ENCODE results near the gene S100A1. TPM values are rescaled to one million over a fixed set of nuclear protein-coding genes. Genes with fewer than 3 reads are reported as not detected.
"Not testable (repeated sequence)": the region's sequence is repeated elsewhere in the genome, so short reads cannot be mapped to it uniquely, and the experiment has no call there.

S100A1 gene
- total RNA-seq, 3 donors from 2014 or later, result 0.20 to 5.6 (median 2.4) TPM

GRCh38 chr1:153638261-153638660 is 10.0 kb downstream of the S100A1 start:
- intact Hi-C loops (cut with DNase I, micrococcal nuclease), result no loop called here
- Histone ChIP-seq H3K4me1 (ENCODE audit: low read depth) (peaks cover 8% of the 10 kb centered on the region), H3K4me3 (no peak overlapping the region), H3K9me3 (no peaks in the 10 kb centered on the region), H3K36me3 (ENCODE audit: low read depth) (peaks cover 23% of the 10 kb centered on the region)
- no peak for ATAC-seq
- DNase-seq, result no peak
- TF ChIP-seq CTCF (IDR thresholded peaks at IDR 0.05), result no peak

- no peak for TF ChIP-seq CTCF (IDR thresholded peaks at IDR 0.05)
- peaks cover 23% of the 10 kb centered on the region for H3K36me3 ChIP-seq (ENCODE audit: low read depth)
- DNase-seq (no peak), ATAC-seq (no peak)
- no peaks in the 10 kb centered on the region for H3K9me3 ChIP-seq
- peaks cover 4% of the 10 kb centered on the region for H3K4me1 ChIP-seq (ENCODE audit: low read depth)
- H3K4me3 ChIP-seq, result no peak overlapping the region
- intact Hi-C loops (cut with DNase I, micrococcal nuclease), result no loop called here
Measured at GRCh38 chr1:153639280-153639679, 11.0 kb downstream of the S100A1 start.

DNA sequence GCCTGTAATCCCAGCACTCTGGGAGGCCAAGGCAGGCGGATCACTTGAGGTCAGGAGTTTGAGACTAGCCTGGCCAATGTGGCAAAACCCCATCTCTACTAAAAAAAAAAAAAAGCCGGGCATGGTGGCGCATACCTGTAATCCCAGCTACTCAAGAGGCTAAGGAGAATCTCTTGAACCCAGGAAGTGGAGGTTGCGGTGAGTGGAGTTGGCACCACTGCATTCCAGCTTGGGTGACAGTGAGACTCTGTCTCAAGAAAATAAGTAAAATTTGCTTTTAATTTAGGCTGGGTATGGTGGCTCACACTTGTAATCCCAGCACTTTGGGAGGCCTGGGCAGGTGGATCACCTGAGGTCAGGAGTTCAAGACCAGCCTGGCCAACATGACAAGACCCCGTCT is 12.0 kb downstream of the S100A1 start:
- H3K4me3 ChIP-seq; DNase-seq; intact Hi-C loops (cut with DNase I, micrococcal nuclease); H3K9me3 ChIP-seq; H3K4me1 ChIP-seq (ENCODE audit: low read depth); ATAC-seq: not testable (repeated sequence)
- peaks cover 23% of the 10 kb centered on the region for H3K36me3 ChIP-seq (ENCODE audit: low read depth)

DNA sequence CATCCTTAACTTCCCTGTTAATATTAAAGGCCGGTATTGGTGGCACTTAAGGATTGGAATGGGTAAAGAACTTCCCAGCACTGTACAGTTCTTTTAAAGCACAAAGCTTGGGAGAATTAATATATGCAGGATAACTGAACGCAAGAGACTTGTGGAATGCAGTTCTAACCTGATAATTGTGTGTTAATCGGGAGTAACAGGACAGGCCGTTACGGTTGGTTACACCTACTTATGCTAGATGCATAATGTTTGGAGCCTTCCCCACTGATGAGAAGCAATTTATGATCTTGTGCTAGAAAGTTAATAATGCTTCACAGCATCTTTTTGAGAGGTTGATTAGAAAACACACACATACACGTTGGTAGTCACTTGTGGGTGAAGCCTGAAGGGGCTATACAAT is 12.6 kb downstream of the S100A1 start:
- no peak for DNase-seq
- Histone ChIP-seq H3K9me3 (no peaks in the 10 kb centered on the region), H3K4me3 (no peak overlapping the region), H3K4me1 (ENCODE audit: low read depth) (no peaks in the 10 kb centered on the region), H3K36me3 (ENCODE audit: low read depth) (peaks cover 23% of the 10 kb centered on the region)
- intact Hi-C loops (cut with DNase I, micrococcal nuclease), result no loop called here
- ATAC-seq, result no peak
- no peak for TF ChIP-seq CTCF (IDR thresholded peaks at IDR 0.05)

GRCh38 chr1:153642161-153642560 is 13.9 kb downstream of the S100A1 start:
- ATAC-seq (no peak), DNase-seq (no peak)
- no peak for TF ChIP-seq CTCF (IDR thresholded peaks at IDR 0.05)
- Histone ChIP-seq H3K4me1 (ENCODE audit: low read depth) (no peaks in the 10 kb centered on the region), H3K9me3 (no peaks in the 10 kb centered on the region), H3K4me3 (no peak overlapping the region), H3K36me3 (ENCODE audit: low read depth) (peaks cover 14% of the 10 kb centered on the region)
- intact Hi-C loops (cut with DNase I, micrococcal nuclease), result no loop called here

DNA sequence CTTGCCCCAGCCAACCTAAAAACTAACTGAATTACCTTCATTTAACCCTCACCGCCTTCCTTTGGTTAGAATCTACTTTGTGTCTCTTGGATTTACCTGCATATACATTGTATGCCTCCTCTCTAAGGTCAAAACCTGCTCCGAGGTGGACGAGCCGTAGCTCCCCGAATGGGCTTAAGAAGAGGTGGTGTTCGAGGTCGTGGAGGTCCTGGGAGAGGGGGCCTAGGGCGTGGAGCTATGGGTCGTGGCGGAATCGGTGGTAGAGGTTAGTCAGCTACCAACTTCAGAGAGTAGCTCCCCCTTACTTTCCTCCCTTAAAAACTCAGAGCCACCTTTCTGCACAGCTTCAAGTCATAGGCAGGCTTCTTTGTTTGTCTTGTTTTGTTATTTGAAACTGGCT is 14.9 kb downstream of the S100A1 start:
- ATAC-seq (no peak), DNase-seq (no peak)
- Histone ChIP-seq H3K4me3 (no peak overlapping the region), H3K36me3 (ENCODE audit: low read depth) (peaks cover 13% of the 10 kb centered on the region), H3K9me3 (no peaks in the 10 kb centered on the region), H3K4me1 (ENCODE audit: low read depth) (no peaks in the 10 kb centered on the region)
- TF ChIP-seq CTCF (IDR thresholded peaks at IDR 0.05), result no peak
- intact Hi-C loops (cut with DNase I, micrococcal nuclease), result no loop called here

Data from mucosa of descending colon (tissue), 3 donors.